Esophagus squamous epithelium (tissue), 4 donors: ENCODE measurements around the gene MGA.

ENCODE experiments used
- POLR2A ChIP-seq, 4 donors: fragments of 450-650 bp; IDR thresholded peaks; one replicate each; pipeline ENCODE4 v1.6.1; 2017; ENCODE audit warnings: antibody characterized with exemption in 4 of 4, mild to moderate bottlenecking in 4 of 4, moderate library complexity in 3 of 4
- TF ChIP-seq, protein P1 (sequence below), 6 experiments: fragments of 450-650 bp in 4 of 6; fragments of 200-600 bp in 2 of 6; sonication (generic) in 2 of 6; IDR thresholded peaks; one replicate each; pipeline ENCODE4 v1.5.1; 2016 to 2019; ENCODE audit warnings: antibody characterized with exemption in 6 of 6, mild to moderate bottlenecking in 4 of 6, moderate library complexity in 4 of 6

DNA sequence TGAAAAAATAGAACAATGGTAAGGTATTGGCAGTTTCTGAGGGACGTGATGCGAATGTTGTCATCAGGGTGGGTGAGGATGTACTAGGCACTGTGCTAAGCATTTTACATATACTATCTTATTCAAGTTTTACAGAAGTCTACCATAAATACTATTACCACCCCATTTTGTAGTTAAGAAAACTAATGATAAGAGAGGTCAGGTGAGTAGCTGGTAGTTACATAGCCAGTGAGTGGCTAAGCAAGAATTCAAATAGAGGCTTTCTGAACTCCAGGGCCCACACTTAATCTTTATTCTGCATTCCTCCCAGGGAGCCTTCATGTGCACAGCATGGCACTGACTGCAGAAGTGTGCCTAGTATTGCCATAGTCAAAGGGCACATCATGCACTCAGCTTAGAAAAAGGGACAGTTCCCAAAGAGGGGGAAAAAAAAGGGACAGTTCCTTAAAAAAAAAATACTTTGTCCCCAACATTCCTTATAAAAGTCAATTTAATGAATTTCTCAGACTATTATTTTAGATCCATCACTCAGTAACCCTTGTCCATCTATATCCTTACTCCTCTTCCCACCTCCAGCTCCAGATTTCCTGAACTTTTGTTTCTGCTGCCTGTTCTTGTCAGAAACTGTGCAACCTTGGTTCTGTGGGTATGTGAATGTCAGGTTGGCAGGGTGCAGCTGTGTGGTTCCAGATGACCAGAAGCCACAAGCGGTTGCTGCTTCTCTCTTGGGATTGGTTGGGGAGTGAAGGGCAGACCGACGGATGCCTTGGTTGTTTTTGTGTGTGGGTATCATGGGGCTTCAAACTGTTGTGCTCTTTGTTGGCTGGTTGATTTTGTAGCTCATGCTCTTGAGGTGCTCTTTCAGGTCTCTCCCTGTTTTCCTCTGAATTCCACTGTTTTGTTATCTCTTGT is 122.4 kb downstream of the MGA start:
- TF ChIP-seq, protein P1, sequence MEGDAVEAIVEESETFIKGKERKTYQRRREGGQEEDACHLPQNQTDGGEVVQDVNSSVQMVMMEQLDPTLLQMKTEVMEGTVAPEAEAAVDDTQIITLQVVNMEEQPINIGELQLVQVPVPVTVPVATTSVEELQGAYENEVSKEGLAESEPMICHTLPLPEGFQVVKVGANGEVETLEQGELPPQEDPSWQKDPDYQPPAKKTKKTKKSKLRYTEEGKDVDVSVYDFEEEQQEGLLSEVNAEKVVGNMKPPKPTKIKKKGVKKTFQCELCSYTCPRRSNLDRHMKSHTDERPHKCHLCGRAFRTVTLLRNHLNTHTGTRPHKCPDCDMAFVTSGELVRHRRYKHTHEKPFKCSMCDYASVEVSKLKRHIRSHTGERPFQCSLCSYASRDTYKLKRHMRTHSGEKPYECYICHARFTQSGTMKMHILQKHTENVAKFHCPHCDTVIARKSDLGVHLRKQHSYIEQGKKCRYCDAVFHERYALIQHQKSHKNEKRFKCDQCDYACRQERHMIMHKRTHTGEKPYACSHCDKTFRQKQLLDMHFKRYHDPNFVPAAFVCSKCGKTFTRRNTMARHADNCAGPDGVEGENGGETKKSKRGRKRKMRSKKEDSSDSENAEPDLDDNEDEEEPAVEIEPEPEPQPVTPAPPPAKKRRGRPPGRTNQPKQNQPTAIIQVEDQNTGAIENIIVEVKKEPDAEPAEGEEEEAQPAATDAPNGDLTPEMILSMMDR (IDR thresholded peaks at IDR 0.05): no peak
- TF ChIP-seq POLR2A (IDR thresholded peaks at IDR 0.05): no peak
